ENCODE data around the gene LCN2. TPM values are rescaled to one million over a fixed set of nuclear protein-coding genes. Genes with fewer than 3 reads are reported as not detected.

The LCN2 gene
- total RNA-seq, 1 experiment from 2014 or later: 537 TPM

GRCh38 chr9:128152133-128153059, 3.1 kb downstream of the LCN2 start:
- Histone ChIP-seq H4K20me1 (ENCODE audit: insufficient read depth) (peaks cover 24% of the 10 kb centered on the region), H3K4me3 (no peak overlapping the region), H3K27ac (no peak overlapping the region), H3K4me1 (replicated peaks; ENCODE audit: insufficient read depth) (peaks cover 28% of the 10 kb centered on the region), H3K36me3 (ENCODE audit: low read depth) (peaks cover 7% of the 10 kb centered on the region; the same call in 1 of the 2 replicates), H3K4me2 (peak overlapping the region; percentile 100), H3K27me3 (ENCODE audit: insufficient read depth, low read depth) (no peaks in the 10 kb centered on the region), H3K9me2 (ENCODE audit: insufficient read depth) (no peaks in the 10 kb centered on the region), H3K79me2 (ENCODE audit: low read depth) (peaks cover 30% of the 10 kb centered on the region), H3K9me3 (ENCODE audit: insufficient read depth, low read depth) (no peaks in the 10 kb centered on the region), H2AFZ (no peak overlapping the region), H3F3A (ENCODE audit: insufficient read depth, low read depth) (peaks cover 83% of the 10 kb centered on the region)
- DNase-seq: no peak
- no TSS peak for BruUV-seq (replicated peaks)
- intact Hi-C loops (cut with micrococcal nuclease; ENCODE audit: unreplicated experiment): no loop called here
- POLR2A ChIA-PET (ENCODE audit: unreplicated experiment): interaction anchor here (0.6 kb wide), 1 partner anchor 25 kb away, joined by 3 read pairs; no protein-coding TSS in a partner anchor
- CTCF ChIA-PET: no interaction called here
- TF ChIP-seq CTCF (conservative IDR thresholded peaks at IDR 0.05): no peak
- TF ChIP-seq EZH2 (IDR thresholded peaks at IDR 0.05; ENCODE audit: low read depth): no peak

GRCh38 chr9:128153060-128153946, 4.0 kb downstream of the LCN2 start:
- Histone ChIP-seq H3K9me2 (ENCODE audit: insufficient read depth) (no peaks in the 10 kb centered on the region), H3K36me3 (ENCODE audit: low read depth) (peaks cover 7% of the 10 kb centered on the region; the same call in 1 of the 2 replicates), H2AFZ (no peak overlapping the region), H3F3A (ENCODE audit: insufficient read depth, low read depth) (peaks cover 74% of the 10 kb centered on the region), H3K4me2 (no peak overlapping the region), H3K79me2 (ENCODE audit: low read depth) (peaks cover 21% of the 10 kb centered on the region), H3K4me3 (no peak overlapping the region), H3K4me1 (replicated peaks; ENCODE audit: insufficient read depth) (peaks cover 19% of the 10 kb centered on the region), H4K20me1 (ENCODE audit: insufficient read depth) (peaks cover 24% of the 10 kb centered on the region), H3K27ac (no peak overlapping the region), H3K9me3 (ENCODE audit: insufficient read depth, low read depth) (no peaks in the 10 kb centered on the region), H3K27me3 (ENCODE audit: insufficient read depth, low read depth) (no peaks in the 10 kb centered on the region)
- DNase-seq: no peak
- BruUV-seq (replicated peaks): no TSS peak
- ChIA-PET POLR2A (ENCODE audit: unreplicated experiment) (no interaction called here), CTCF (no interaction called here)
- no peak for TF ChIP-seq EZH2 (IDR thresholded peaks at IDR 0.05; ENCODE audit: low read depth)
- TF ChIP-seq CTCF (conservative IDR thresholded peaks at IDR 0.05): no peak
- intact Hi-C loops (cut with micrococcal nuclease; ENCODE audit: unreplicated experiment): no loop called here

GRCh38 chr9:128153947-128154695, 4.9 kb downstream of the LCN2 start:
- Histone ChIP-seq H3K36me3 (ENCODE audit: low read depth) (peaks cover 7% of the 10 kb centered on the region; the same call in 1 of the 2 replicates), H3K27me3 (ENCODE audit: insufficient read depth, low read depth) (no peaks in the 10 kb centered on the region), H3K4me2 (no peak overlapping the region), H3F3A (ENCODE audit: insufficient read depth, low read depth) (peaks cover 67% of the 10 kb centered on the region), H4K20me1 (ENCODE audit: insufficient read depth) (peaks cover 24% of the 10 kb centered on the region), H2AFZ (no peak overlapping the region), H3K27ac (no peak overlapping the region), H3K9me2 (ENCODE audit: insufficient read depth) (no peaks in the 10 kb centered on the region), H3K79me2 (ENCODE audit: low read depth) (peaks cover 19% of the 10 kb centered on the region), H3K4me3 (no peak overlapping the region), H3K9me3 (ENCODE audit: insufficient read depth, low read depth) (no peaks in the 10 kb centered on the region), H3K4me1 (replicated peaks; ENCODE audit: insufficient read depth) (0 out of 2 replicates have a peak, but pooled peaks cover 14% of the 10 kb centered on the region)
- intact Hi-C loops (cut with micrococcal nuclease; ENCODE audit: unreplicated experiment): no loop called here
- no TSS peak for BruUV-seq (replicated peaks)
- ChIA-PET CTCF (no interaction called here), POLR2A (ENCODE audit: unreplicated experiment) (no interaction called here)
- no peak for TF ChIP-seq CTCF (conservative IDR thresholded peaks at IDR 0.05)
- no peak for TF ChIP-seq EZH2 (IDR thresholded peaks at IDR 0.05; ENCODE audit: low read depth)
- DNase-seq: no peak

Data from PC-9 (cell line).